LNCAP (cell line): ENCODE results near the gene FHDC1.

Experiments
- TF ChIP-seq, protein P1 (sequence below): fragments of 450-650 bp; IDR thresholded peaks from 2 replicates; pipeline ENCODE4 v1.5.1; 2017; ENCODE audit warnings: mild to moderate bottlenecking

The FHDC1 gene

DNA sequence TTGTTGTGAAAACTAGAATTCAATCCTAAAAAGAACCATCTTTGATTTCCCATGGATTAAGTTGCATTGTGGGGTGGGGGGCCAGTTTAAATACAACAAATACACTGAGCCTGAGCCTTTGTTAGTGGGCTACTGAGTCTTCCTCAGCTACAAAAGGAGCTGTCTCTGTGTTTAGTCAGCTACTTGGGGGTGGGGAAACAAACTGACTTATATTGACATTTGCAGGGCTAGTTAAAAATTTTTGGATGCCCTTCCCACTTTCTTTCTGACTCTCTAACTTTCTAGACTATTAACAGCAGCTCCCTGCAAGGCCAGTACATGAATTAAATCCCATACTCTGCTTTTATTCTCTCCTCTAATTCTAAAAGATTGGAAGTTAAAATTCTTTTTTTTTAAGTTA, 32.5 kb upstream of the FHDC1 start:
- TF ChIP-seq, protein P1, sequence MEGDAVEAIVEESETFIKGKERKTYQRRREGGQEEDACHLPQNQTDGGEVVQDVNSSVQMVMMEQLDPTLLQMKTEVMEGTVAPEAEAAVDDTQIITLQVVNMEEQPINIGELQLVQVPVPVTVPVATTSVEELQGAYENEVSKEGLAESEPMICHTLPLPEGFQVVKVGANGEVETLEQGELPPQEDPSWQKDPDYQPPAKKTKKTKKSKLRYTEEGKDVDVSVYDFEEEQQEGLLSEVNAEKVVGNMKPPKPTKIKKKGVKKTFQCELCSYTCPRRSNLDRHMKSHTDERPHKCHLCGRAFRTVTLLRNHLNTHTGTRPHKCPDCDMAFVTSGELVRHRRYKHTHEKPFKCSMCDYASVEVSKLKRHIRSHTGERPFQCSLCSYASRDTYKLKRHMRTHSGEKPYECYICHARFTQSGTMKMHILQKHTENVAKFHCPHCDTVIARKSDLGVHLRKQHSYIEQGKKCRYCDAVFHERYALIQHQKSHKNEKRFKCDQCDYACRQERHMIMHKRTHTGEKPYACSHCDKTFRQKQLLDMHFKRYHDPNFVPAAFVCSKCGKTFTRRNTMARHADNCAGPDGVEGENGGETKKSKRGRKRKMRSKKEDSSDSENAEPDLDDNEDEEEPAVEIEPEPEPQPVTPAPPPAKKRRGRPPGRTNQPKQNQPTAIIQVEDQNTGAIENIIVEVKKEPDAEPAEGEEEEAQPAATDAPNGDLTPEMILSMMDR = no peak

DNA sequence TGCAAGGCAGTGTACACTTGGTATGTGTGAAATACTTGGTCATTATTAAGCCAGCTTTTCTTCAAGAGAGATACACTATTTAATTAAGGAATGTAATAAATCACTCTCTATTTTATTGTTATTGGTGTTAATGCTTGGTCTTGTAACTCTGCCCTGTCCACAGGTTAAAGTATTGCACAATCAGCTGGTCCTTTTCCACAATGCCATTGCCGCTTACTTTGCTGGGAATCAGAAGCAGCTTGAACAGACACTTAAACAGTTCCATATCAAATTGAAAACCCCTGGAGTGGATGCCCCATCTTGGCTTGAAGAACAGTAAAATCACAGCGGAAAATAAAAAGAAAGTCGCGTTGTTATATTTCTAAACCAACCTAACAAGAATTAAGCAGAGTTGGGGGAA, 26.2 kb upstream of the FHDC1 start:
- TF ChIP-seq, protein P1 = no peak

DNA sequence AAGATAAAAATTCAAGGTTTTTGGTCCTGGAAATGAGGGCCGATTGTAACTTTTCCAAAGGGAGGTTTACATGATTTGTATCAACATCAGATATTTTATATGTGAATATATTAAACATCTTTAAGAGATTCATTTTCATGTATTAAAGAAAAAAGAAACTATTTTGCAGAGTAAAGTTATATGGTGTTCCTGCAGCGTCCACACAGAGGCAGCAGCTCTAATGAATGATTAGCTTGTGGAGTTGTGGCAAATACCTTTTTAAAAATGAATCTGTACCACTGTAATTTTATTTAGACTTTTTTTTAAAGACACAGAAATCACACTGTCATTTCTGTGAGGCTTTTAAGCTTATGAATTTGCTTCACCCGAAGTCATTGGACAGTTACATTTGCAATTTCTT, 25.6 kb upstream of the FHDC1 start:
- TF ChIP-seq, protein P1 = peak; percentile 22; the same call in 1 of the 2 replicates

DNA sequence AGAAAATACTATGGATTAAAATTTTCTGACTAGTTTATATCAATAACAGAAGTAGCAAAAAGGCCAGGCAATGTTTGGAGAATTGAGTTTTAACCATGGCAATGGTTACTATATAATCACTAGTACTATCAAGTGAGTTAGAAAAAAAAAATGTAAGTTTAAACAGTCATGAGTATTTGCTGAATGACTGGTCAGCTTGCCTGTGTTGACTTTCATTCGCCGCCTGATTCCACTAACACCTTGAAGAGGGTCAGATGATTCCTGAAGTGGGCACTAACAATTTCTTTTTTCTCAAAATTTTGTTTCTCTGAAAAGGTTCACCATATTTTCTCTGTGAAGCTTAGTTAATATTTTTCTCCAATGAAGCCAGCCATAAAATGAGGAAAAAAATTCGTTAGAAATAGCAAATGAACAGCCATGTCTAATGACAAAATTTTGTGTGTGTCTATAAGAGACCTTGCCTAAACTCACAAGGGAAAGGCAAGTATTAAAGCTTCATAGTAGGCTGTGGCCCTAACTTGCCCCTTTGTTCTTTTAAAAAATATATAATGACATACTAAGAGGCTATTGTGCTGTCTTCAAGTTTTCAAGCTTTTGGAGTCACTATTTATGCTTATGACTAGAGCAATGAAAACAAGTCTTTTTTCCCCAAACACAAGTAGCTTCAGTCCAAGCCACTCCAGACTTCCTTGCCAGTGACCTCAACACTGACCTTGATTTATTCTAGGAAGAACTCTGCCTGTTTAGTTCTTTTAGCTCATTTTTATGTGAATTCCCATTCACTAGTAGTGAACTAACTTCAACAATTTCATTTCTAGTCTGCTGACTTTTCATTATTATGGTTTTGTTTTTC, 18.4 kb upstream of the FHDC1 start:
- TF ChIP-seq, protein P1 = no peak

DNA sequence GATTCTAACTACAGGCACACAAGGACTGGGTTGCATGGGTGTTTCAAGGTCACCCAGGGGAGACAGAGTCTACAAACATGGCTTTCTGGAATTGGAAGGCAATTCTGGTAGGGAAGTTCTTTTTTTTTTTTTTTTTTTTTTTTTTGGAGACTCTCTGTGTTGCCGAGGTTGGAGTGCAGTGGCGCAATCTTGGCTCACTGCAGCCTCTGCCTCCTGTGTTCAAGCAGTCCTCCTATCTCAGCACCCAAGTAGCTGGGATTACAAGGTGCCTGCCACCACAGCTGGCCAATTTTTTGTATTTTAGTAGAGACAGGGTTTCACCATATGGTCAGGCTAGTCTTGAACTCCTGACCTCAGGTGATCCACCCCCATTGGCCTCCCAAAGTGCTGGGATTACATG, 16.3 kb upstream of the FHDC1 start:
- TF ChIP-seq, protein P1 = no peak

DNA sequence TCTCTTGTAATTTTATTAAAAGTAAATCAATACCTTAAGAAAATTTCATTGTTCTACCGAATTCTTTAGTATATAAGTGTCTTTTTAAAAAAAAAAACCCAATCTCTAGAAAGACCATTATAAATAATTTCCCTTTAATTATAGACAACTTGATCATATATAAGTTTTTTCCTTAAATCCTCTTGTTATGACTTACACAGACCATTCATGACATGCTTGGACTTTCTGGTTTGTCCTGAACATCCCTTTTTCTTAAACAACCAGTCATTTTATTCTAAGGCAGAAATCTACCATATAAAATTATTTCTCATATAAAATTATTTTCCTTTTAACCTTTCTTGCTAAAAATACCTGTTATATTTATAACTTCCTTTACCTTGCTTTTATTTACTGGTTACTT, 15.4 kb upstream of the FHDC1 start:
- TF ChIP-seq, protein P1 = no peak

DNA sequence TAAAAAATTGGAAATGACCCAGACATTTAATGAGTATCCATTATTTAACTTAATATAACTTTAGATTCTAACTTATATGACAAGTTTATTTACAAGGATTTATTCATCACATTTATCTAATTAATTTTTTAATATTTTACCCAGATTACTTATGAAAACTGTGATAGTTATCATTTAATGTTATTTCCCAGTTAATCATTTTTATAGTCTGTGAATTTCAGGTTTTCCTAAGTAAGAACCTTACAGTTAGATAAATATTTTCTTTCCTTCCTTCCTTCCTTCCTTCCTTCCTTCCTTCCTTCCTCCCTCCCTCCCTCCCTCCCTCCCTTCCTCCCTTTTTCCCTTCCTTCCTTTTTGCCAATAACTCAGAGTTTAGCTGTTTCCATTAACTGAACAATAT, 14.8 kb upstream of the FHDC1 start:
- TF ChIP-seq, protein P1 = no peak

DNA sequence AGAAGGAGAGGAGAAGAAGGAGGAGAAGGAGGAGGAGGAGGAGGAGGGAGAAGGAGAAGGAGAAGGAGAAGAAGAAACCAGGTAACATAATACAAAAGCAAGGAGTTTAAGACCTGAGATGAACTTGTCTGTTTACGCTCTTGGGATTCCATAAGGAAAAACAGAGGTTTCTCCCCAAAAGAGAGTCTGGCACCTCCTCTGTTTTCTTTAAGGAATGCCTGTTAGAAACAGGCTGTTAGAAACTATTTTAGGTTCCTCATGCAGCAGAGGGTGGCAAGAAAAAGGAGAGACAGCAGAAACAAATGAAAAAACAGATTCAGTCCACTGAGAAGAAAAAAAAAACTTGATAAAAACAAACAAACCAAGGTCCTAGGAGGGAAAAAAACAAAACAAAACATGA, 10.3 kb upstream of the FHDC1 start:
- TF ChIP-seq, protein P1 = no peak
